Heart left ventricle (tissue), 16 donors: ENCODE measurements around the gene NAALADL1. TPM values are rescaled to one million over a fixed set of nuclear protein-coding genes. Genes with fewer than 3 reads are reported as not detected.

ENCODE experiments used
- ATAC-seq, 4 donors: fragments of 200-7000 bp; cut with Tn5 transposase; one replicate each; pipeline ENCODE4 v1.9.1; 2020 to 2022; ENCODE audit warnings: moderate library complexity in 4 of 4, mild to moderate bottlenecking in 3 of 4, moderate number of reproducible peaks in 1 of 4
- DNase-seq, 5 donors: peaks; one replicate each; pipeline ENCODE4 v3.0.0-alpha.2; 2020
- H3K27ac ChIP-seq, 12 donors: fragments of 200-600 bp; sonication (generic) in 4 of 12; one replicate each; pipeline versions ENCODE4 v1.5.0 to v1.8.0; 2016 to 2022; ENCODE audit warnings: mild to moderate bottlenecking in 2 of 12
- H3K27me3 ChIP-seq, 9 donors: fragments of 200-600 bp; sonication (generic) in 2 of 9; one replicate each; pipeline versions ENCODE4 v1.5.1 to v1.8.0; 2016 to 2022; ENCODE audit warnings: mild to moderate bottlenecking in 3 of 9
- H3K36me3 ChIP-seq, 9 donors: fragments of 200-600 bp; sonication (generic) in 2 of 9; one replicate each; pipeline versions ENCODE4 v1.5.0 to v1.8.0; 2018 to 2022; ENCODE audit warnings: mild to moderate bottlenecking in 2 of 9
- H3K4me1 ChIP-seq, 12 donors: fragments of 200-600 bp; sonication (generic) in 4 of 12; one replicate each; pipeline versions ENCODE4 v1.5.0 to v1.8.0; 2016 to 2022; ENCODE audit warnings: mild to moderate bottlenecking in 3 of 12
- H3K4me3 ChIP-seq, 12 donors: fragments of 200-600 bp; sonication (generic) in 4 of 12; one replicate each; pipeline versions ENCODE4 v1.5.0 to v1.8.0; 2017 to 2022; ENCODE audit warnings: mild to moderate bottlenecking in 9 of 12, moderate library complexity in 4 of 12
- H3K9me3 ChIP-seq, 12 donors: fragments of 200-600 bp; sonication (generic) in 4 of 12; one replicate each; pipeline versions ENCODE4 v1.5.0 to v1.8.0; 2016 to 2022; ENCODE audit warnings: mild to moderate bottlenecking in 1 of 12
- CTCF ChIP-seq, 12 donors: fragments of 200-600 bp; sonication (generic) in 4 of 12; IDR thresholded peaks; one replicate each; pipeline versions ENCODE4 v1.5.0 to v1.8.0; 2018 to 2022; ENCODE audit warnings: antibody characterized with exemption in 12 of 12, mild to moderate bottlenecking in 5 of 12
- POLR2A ChIP-seq, 2 donors: fragments of 450-650 bp; IDR thresholded peaks; one replicate each; pipeline ENCODE4 v1.6.1; 2017; ENCODE audit warnings: antibody characterized with exemption in 2 of 2, mild to moderate bottlenecking in 2 of 2, moderate library complexity in 2 of 2
- WGBS, 4 donors: extraction: QIAGEN DNeasy Blood & Tissue Kit in 2 of 4; methylation state at CpG; one replicate each; pipeline versions ENCODE4 v1.1.5 to v1.1.7; 2013 to 2018; 5-methylcytosine and 5-hydroxymethylcytosine counted together
- intact Hi-C, 10 donors: fragments of 100-400 bp; cut with DNase I; formaldehyde crosslinking; loops; one replicate each; pipeline versions ENCODE4 v1.11.1 to v1.14.2; 2022
- polyA plus RNA-seq, 2 donors: library from polyadenylated mRNA; stranded (reverse); fragments of 200-250 nt; gene quantifications; one replicate each; pipeline ENCODE4 v1.2.3, GENCODE V29; 2013
- total RNA-seq, 9 donors: library from RNA; depleted of rRNA in 2 of 9; stranded (reverse); fragments of >200 nt in 2 of 9; fragmentation: NEBNext Ultra II Directional in 3 of 9; extraction: Animal tissue kit (Norgen Biotek cat#: 25700) in 3 of 9; gene quantifications; one replicate each; pipeline versions ENCODE4 v1.1.0 to v1.2.4, GENCODE V29; 2016 to 2023
- donor health status: ischemic (EF 13 %, LVEDD 7.1; RV severe dilation, severe dysfunction).
- donor health status: healthy with polysubstance abuse.
- donor health status: DM: no; HTN: yes; CAD: no.
- donor health status: DM: no; HTN: no; CAD: no.
- donor health status: ischemic (EF 25% LVEDD 6.9; RV normal size, moderate dysfunction).
- donor health status: ischemic (EF 25% LVEDD 5.7; RV mildly dilated, moderate dysfunction).
- donor health status: healthy.
- donor health status: DM: yes; HTN: yes; CAD: no.
- donor health status: ischemic (EF 35%, LVEDD 5.7; RV mildly dilated, moderate dysfunction).
- donor health status: nonischemic (EF 11% LVEDD 7.7; RV severe dilation, severe dysfunction).
- donor health status: DM: yes; HTN: yes; CAD: no.
- donor health status: PGD.
- donor health status: ischemic (EF 29% LVEDD 5.4; RV normal size, mild dysfunction).
- donor health status: nonischemic (EF 23%, LVEDD 6.1; RV moderate dilation, normal function).

The NAALADL1 gene
- total and polyA plus RNA-seq, 11 donors: 2.6 to 7.4 (median 3.4) TPM

- H3K36me3 ChIP-seq: peaks cover 0 to 13% (median 7%) of the 10 kb centered on the region in 9 donors
- H3K27ac ChIP-seq: peak overlapping the region in 7 of 12 donors; percentile 0 to 58 (median 43)
- H3K4me3 ChIP-seq: peak overlapping the region; percentile 25 to 81 (median 54)
- ATAC-seq (peak in 3 of 4 donors; percentile 38 to 64 (median 44)), DNase-seq (peak in 4 of 5 donors; percentile 27 to 77 (median 46))
- no peak for TF ChIP-seq CTCF (IDR thresholded peaks at IDR 0.05)
- no peak for TF ChIP-seq POLR2A (IDR thresholded peaks at IDR 0.05)
- H3K4me1 ChIP-seq: peaks cover 0 to 38% (median 10%) of the 10 kb centered on the region in 12 donors
- intact Hi-C loops: no loop called here
- 14 to 33% (median 15%) methylated on average over 35 to 56 of the region's 56 CpGs for WGBS, 4 donors
- no peaks in the 10 kb centered on the region for H3K9me3 ChIP-seq
- H3K27me3 ChIP-seq: no peaks in the 10 kb centered on the region
Measured at GRCh38 chr11:65047581-65048422, 10.6 kb downstream of the NAALADL1 start.

GRCh38 chr11:65045728-65046127, 12.6 kb downstream of the NAALADL1 start:
- no peak for TF ChIP-seq CTCF (IDR thresholded peaks at IDR 0.05)
- TF ChIP-seq POLR2A (IDR thresholded peaks at IDR 0.05): no peak
- Histone ChIP-seq H3K27me3 (no peaks in the 10 kb centered on the region), H3K36me3 (peaks cover 0 to 13% (median 7%) of the 10 kb centered on the region in 9 donors), H3K9me3 (no peaks in the 10 kb centered on the region), H3K4me3 (no peak overlapping the region), H3K27ac (no peak overlapping the region), H3K4me1 (peaks cover 0 to 50% (median 17%) of the 10 kb centered on the region in 12 donors)
- no peak for DNase-seq
- no peak for ATAC-seq
- intact Hi-C loops: no loop called here
- 89 to 94% (median 91%) methylated on average over 6 to 7 of the region's 7 CpGs for WGBS, 4 donors

- TF ChIP-seq CTCF (IDR thresholded peaks at IDR 0.05) (no peak), POLR2A (IDR thresholded peaks at IDR 0.05) (no peak)
- no peaks in the 10 kb centered on the region for H3K9me3 ChIP-seq
- peaks cover 0 to 56% (median 22%) of the 10 kb centered on the region in 12 donors for H3K4me1 ChIP-seq
- DNase-seq: no peak
- whole genome bisulfite sequencing, 4 donors: 88 to 100% (median 94%) methylated on average over 1 to 5 of the region's 5 CpGs
- no peak for ATAC-seq
- no peak overlapping the region for H3K27ac ChIP-seq
- intact Hi-C loops: no loop called here
- peaks cover 0 to 13% (median 7%) of the 10 kb centered on the region in 9 donors for H3K36me3 ChIP-seq
- no peak overlapping the region for H3K4me3 ChIP-seq
- no peaks in the 10 kb centered on the region for H3K27me3 ChIP-seq
Measured at GRCh38 chr11:65045061-65045460, 13.3 kb downstream of the NAALADL1 start.

- WGBS, 4 donors: 86 to 87% (median 86%) methylated on average over 22 to 23 of the region's 23 CpGs
- Histone ChIP-seq H3K27me3 (no peaks in the 10 kb centered on the region), H3K9me3 (no peaks in the 10 kb centered on the region), H3K27ac (peak overlapping the region in 2 of 12 donors; percentile 19 to 58), H3K36me3 (peaks cover 0 to 18% (median 11%) of the 10 kb centered on the region in 9 donors), H3K4me3 (no peak overlapping the region), H3K4me1 (peaks cover 0 to 57% (median 22%) of the 10 kb centered on the region in 12 donors)
- intact Hi-C loops: loop anchor here in 5 of 10 donors (5.0 kb wide), 2 partner anchors 38 to 53 kb away; partner anchors contain the start of genes CDCA5 (in 4 of the 5), ZFPL1 (in 4 of the 5) and VPS51 (in 1 of the 5)
- DNase-seq (peak in 4 of 5 donors; percentile 48 to 67 (median 51)), ATAC-seq (peak in 2 of 4 donors; percentile 9 to 25)
- TF ChIP-seq CTCF (IDR thresholded peaks at IDR 0.05) (no peak), POLR2A (IDR thresholded peaks at IDR 0.05) (no peak)
Measured at GRCh38 chr11:65043881-65044501, 14.4 kb downstream of the NAALADL1 start.
